NCI-H748 treated with DMSO at 0.1 percent for 48 hours (cell line): ENCODE measurements around the gene FGF12.

Experiments
- DNase-seq: peaks from one replicate; lab custom pipeline; 2025; lab: John Stamatoyannopoulos, UW

Gene FGF12

DNA sequence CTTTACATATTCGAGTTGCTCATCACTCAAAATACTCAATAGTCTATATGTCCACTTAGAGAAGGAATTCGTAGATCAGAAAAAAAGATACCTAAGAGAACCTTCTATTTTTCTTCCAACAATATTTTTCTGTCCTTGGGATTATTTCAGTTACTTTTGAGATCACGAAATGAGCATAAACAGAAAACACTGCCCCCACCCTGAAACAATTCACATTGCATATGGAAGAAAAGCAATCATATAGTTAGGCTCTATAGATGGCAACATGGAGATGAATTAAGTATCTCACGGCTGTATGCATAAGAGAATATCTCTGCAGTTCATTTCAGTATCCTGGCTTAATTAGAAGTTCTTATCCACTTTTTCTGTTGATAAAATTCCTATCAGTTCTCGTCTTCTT lies 391.1 kb downstream of the FGF12 start:
- DNase-seq, result no peak

DNA sequence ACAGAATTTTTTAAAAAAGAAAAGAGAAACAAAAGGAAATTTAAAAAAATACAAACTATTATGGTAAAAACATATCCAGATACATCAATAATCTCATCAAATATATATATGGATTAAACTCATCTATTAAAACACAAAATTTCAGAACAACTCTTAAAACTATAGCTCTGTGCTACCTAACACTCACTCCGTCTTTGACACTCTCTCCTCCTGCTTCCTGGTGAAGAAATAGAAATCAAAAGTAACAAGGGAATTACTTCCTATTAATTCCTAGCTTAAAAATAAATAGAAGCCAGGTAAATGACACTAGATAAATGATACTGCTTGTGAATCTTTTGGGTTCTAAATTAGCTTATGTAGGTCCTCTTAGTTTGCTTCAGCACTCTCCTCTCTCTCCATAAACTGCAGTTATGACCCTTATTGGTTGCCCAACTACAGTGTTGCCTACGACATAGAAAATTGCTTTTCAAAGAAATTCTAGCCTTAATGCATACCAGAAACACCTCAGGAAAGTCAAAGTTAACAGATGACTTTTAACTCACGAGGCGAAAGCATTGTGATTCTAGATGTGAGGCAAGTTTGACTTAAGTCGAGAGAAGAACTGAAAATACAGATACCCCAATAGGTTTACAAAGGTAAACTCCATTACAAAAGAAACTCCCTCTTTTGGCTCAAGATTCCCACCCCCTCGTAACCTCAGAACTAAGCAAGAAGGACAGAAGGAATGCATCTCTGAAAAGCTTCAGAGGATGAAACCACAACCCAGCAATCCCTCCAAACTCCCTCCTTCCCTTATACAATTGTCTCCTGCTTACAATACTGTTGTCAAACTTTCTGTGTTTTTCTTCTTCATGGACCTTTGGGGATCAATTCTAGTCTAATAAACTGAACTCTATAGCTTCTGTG lies 394.7 kb downstream of the FGF12 start:
- no peak for DNase-seq

DNA sequence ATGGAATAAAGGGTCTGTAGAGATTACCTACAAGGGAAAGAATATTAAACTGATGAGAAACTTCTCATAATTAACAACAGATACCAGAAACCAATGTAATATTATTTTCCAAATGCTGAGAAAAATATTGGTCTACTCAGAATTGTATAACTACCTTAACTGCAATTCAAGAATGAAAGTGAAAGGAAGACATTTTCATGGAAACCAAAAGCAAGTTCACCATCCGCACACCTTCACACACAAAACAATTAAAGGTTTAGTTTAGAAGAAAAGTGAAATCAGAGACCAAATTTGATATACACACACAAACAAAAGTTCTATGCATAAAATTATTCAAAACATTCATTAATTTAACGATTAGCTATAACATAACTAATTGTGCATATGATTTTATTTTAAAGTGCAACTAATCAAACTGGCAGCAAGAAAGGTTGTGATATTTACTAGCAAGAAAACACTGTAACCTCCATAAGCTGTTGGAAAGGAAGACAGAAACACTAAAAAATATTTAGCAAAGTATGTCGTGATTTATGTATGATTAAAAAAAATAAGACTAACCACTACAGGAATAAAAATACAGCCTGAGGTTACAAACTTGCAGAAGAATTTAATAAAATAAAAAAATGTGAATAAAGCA lies 395.5 kb downstream of the FGF12 start:
- no peak for DNase-seq

DNA sequence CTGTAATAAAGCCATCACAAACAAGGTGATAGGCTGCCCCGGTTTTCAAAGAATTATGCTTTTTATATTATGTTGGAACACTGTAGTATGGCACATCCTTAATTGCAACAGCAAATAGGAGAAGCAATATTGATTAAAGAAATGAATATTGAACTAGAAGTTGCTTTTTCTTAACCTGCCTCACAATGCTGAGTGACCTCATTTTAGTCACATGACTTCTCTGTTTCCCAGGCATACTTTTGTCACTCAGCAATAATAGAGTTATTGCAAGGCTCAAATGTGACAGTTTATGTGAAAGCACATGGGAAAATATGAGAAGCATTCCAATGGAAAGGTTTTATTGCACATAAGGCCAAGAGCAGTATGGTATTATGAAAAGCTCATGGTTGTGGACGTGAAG lies 400.7 kb downstream of the FGF12 start:
- no peak for DNase-seq

DNA sequence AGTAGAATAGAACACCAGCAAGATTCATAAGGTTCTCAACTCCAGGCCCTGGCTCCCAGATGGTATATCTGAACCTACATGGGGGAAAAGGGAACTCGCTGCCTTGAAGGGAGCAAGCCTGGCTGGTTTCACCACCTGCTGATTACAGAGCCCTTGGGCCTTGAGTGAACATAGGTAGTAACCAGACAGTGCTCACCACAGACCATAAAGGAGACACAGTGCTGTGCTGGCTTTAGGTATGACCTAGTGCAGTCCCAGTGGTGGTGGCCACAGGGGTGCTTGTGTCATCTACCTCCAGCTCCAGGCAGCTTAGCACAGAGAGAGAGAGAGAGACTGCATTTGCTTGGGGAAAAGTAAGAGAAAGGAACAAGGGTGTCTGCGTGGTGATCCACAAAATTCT lies 409.8 kb downstream of the FGF12 start:
- DNase-seq, result no peak

DNA sequence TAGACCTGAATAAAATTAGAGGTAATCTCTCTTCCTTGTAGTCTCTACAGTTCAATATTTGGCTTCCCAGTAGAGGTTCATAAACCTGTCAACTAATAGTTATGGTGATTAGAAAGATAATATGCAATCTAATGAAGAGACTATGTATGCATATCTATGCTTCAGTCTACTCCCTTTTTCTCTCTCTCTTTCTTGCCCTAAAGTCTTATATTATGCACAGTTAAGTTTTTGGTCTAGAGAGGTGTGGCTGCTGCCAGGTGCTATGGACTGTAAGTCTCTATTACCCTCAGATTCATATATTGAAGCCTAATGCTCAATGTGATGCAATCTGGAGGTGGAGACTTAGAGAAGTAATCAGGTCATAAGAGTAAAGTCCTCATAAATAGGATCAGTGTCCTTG lies 413.7 kb downstream of the FGF12 start:
- DNase-seq, result no peak

DNA sequence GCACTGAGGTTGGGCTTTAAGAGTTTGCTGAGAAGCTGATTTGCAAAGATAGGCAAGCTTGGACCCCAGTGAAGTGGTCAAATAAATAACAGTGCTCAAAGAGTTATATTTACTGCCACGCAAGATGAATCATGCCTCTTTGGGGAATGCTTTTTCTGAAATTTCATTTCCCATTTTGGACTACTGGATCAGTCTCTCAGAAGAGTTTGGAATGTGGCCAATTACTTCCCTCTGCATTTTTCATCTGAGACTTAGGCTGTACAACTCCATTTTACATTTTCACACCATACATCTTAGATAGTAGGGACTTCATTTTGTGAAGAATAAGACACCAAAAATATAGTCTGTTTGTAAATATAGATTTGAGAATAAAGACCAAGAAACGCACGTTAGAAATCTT lies 419.7 kb downstream of the FGF12 start:
- DNase-seq, result no peak

DNA sequence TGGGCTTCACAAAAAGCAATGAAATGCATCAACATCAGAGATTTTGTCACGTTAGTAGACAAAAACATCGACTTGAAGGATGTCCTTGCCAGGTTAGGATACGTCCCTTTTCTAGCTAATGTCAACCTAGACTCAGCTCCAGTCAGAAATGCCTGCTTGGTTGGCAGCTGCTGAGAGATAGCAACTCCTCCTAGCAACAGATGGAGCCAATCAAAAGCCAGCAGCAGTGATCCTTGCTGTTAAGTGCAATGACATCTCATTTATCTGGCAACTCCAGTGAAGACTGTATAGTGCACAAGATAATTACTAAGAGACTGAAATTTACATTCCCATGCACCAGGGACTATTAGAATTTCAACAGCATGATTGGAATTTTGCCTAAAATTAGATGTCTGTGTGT lies 424.1 kb downstream of the FGF12 start:
- DNase-seq, result no peak

DNA sequence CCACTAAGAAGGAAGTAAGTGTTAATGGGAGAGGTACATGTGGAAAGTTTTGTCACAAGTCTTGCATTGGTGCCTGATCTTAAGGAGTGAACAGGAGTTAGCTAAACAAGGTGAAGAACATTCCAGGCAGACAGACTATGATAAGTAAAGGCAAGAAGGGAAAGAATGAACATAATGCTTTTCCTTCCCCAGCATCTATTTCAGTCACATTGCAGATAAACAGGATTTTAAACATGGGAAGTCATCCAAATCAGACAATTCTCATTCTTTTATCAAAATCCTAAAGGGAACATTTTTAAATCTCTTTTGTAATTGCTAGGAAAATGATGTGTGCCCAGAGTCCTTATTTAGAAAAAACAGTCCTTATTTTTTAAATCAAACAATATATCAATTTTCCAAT lies 424.6 kb downstream of the FGF12 start:
- no peak for DNase-seq

DNA sequence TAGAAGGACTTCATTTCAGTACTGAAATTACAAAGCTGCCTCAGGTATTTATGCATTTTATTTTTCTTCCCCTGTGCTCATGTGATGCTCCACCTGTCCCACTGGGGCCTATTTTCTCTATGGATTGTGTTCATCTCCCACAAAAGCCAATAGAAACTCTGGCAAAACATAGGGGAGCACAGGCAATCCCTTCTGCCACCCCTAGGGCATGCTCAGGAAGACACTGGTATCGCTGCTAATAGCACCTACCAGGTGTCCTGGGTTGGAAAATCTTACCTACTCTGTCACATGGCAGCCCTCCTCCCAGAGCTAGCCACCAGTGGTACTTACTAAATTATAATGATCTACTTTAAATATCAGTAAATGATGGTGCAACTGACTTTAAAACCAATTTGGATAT lies 427.4 kb downstream of the FGF12 start:
- no peak for DNase-seq

DNA sequence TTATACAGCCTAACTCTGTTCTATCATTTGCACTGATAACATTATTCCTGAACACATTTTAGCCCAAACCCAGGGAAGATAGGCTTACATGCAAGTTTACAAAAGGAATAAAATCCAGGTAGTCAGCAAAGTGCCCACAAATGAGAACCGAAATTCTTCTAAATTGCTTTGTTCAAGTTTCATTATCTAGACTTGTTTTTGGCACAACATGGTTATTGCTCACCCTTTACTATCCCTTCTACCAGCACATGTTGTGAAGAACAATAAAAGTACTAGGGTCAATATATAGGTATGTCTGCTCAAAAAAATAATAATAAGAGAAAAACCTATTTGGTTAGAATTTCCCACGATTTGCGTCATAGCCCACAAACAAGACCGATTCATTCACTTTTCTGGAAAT lies 430.5 kb downstream of the FGF12 start:
- no peak for DNase-seq

DNA sequence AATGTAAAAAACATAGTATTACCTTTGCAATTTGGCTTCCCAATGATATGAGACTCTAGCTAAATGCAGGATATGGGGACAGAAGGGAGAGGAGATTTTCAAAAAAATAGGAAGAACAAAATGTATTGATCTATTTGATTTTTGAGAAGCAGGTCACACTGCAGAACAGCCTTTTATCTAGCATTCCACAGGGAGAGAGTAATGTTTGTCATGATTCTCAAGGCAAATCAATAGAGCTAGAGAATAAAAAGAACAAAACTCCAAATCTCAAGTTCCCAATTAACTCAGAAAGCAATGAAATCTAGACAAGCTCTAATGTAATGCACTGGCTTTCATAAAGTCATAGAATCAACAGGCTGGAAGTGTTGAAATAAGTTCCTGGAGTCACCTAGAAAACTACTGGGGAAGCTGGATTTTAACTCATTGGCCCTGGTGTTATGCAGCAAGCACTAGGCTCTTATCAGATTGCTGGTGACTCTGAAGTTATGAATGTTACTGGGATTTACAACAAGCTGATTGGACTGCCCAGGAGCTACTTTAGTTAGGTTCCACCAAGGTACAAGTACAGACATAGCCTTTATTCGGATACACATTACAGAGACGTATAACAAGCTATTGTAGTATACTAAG lies 442.8 kb downstream of the FGF12 start:
- DNase-seq, result no peak

DNA sequence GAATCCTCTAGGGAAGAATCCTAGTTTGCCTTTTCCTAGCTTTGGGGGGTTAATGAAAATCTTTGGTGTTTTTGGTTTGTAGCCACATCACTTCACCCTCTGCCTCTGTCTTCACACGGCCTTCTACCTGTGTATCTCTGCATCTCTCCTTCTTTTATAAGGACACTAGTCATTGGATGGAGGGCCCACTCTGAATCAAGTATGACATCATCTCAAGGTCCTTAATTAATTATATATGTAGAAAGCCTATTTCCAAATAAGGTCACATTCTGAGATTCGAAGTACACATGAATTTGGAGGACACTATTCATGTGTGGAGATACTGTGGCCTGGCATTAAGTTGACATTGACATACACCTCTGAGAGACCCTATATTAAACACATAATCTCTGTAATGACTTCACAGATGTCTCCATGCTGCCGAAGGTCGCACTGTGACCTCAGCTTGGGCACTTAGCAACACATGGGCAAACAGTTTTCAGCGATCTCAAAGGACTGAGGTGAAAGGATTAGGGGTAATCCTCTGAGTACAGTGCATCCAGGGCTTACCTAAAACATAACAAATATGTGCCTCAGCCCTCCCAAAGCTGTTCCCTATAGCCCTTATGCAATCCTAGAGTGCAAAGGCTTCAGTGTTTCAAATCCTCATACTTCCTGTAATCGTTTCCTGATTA lies 446.0 kb downstream of the FGF12 start:
- no peak for DNase-seq

DNA sequence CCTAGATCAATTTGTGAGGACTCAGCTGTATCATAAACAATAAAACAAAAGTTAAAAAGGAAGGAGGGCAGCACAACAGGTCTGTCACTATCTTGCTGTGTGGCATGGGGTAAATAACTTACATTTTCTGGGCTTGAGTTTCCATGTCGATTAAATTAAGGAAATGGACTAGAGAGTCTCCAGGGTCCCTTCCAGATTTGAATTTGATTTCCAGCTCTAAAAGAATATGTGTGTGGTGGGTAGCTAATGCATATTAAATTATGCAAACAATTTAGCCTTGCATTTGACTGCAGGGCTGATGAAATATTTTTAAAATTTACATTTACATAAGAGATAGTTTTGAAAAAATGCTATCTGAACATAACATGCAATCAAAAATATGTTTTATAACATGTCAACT lies 447.7 kb downstream of the FGF12 start:
- no peak for DNase-seq

DNA sequence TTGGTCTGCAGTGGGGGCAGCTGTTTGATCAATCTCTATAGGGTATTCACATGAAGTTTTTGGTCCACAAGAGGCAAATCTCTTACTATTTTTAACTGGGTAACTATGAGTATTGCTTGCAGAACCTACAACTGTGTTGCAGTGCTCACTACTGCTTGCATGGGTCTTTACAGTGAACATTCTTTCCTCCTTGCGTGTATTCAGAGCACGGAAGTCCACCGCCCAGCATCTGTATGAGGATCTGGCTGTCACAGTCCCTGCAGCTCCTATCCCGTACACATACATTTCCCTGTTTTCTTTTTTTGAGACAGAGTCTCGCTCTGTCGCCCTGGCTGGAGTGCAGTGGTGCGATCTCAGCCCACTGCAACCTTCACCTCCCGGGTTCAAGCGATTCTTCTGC lies 449.9 kb downstream of the FGF12 start:
- DNase-seq, result no peak

DNA sequence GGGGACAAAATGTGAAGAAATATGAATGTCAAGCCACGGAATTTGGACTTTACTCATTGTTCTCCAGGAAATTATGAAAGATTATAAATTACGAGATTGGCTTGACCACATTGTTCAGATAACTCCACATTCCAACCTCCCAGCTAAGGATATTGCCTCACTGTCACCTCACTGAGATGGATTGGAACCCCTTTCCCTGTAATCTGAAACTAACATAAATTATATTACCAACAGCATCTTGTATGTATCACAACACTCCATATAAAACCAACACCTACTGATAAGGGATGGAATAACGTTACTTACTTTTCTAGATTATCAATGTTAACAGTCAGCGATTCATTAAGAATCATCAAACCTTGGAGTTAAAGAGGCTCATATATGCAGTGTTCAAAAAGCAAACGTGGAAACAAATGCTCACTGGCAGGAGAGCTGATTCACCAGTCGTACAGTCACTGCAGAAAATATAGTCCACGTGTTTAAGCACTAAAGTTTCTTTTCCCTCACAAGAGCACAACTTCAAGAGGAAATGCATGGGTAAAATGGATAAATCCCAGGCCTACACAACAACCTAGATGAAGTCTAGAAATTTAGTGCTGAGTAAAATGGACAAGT lies 451.5 kb downstream of the FGF12 start:
- no peak for DNase-seq

DNA sequence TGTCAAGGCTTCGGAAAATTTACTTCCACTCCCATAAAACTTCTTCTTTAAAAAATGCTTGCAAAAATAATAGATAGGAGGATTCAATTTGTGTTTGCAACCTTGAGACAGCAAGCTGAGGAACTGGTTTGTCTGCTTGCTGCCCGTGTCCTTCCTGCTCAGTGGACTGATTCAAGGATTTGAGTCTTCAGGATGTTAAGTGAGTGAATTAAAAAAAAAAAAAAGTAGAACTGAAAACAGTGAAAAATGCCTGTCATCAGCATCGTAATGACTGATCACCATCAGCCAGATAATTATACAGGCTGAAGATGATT lies 453.7 kb downstream of the FGF12 start:
- DNase-seq, result no peak

DNA sequence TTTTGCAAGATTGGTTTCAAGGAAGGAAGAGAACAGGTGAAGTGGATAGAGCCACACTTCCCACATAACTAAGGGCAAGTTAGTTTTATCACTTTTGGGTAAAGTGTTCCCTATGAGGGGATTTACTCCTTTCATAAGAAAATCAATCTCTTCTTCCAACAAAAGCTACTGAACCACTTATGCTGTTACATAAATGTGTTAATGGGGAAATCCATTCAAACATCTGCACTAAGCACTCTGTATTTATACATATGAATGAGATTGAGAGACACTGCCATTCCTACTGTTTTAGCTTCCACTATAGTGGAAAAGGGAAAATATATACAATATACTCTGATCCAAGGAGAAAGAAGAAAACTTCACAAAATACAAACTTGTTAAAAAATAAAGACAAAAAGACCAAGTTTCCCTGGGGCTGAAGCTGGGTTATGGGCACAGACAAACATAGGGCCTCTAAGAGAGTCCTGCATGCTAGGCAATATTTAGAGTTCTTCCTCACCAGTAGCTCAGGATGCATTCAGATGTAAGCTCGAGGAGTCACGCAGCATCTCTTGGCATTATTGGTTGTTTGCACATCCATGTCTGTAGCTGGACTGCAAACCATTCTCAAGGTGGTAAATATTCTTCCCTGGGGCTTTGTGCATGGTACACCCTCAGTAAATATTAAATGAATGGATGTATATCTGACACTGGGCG lies 454.2 kb downstream of the FGF12 start:
- no peak for DNase-seq

DNA sequence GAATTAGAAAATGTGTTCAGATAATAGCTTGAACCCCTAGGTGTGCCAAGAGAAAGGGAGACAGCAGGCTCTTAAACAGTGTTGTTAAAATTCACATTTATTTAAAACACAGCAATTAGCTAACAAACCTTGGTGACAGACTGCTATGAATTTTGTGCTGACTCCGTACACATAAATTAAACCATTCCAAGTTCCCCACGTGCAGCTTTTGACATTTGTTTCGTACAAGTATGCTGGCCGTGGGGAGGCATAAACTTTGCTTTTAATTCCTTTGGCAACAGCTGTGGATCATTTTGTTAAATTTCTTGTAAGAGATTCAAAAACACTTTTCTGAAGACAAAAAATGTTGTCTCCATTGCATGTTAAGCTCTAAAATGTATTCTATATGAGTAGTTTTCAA lies 465.3 kb downstream of the FGF12 start:
- no peak for DNase-seq

DNA sequence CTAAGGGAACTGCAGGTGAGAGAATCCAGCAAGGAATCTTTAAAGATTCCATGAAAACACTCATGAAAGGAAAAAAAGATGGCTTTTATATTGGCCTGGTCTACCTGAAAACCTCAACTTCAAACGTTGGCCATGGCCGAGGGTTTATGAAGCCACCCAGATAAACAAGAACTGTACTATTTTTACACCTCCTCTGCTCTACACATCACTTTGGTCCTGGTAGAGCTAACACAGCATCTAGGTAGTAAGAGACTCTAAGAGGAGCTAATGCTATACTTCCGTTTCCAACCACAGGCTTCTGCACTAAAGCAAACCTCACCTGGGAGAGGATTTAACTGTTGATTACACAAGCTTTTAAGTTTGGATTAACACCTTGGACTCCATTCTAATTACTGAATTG lies 466.2 kb downstream of the FGF12 start:
- DNase-seq, result no peak

DNA sequence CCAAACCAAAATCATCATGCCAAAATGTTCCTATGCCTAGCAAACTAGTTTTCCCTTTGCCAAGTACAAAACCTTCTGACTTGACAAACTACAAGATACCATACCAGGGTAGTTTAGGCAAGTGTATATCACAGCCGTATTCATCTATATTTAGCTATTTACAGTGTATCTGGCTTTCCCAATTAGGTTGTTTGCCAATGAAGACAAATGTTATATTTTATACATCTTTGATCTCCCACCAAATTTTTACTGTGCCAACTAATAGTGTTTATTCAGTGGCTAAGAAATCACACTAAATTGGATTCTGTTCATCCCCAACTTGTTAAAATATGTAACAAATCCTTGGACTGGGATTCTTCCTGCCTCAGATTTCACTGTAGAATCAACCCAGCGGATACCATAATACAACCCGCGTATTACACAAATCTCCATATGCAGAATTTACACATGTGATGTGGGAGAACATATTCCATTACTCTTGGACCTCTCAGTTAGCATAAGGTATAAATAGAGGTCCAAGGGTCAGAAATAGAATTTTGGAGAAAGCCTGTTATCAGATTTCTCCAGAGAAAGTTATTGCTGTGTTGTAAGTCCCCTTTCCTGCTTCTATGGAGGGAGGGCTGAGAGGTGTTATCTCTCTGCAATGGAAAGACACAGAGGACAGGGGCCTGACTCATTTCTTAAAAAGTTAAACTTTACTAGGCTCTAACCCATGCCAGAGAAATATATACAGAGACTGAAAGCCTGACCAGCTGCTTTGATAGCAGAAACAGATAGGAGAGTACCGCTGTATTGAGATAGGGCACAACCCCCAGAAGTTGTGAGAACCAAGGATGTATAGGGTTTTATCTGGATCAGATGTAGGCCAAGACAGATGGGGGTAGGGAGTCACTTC lies 467.0 kb downstream of the FGF12 start:
- no peak for DNase-seq
